Measurements from ENCODE around the gene HS1BP3.

GRCh38 chr2:20676353-20677215 is 25.7 kb upstream of the HS1BP3 start:
- no peak for TF ChIP-seq POLR2A (IDR thresholded peaks at IDR 0.05)
- TF ChIP-seq CTCF (IDR thresholded peaks at IDR 0.05), result peak in 4 of 6 experiments; percentile 16 to 75 (median 68)
